Panc1 (cell line): Measurements from ENCODE around the gene NOVA1. TPM values are rescaled to one million over a fixed set of nuclear protein-coding genes. Genes with fewer than 3 reads are reported as not detected.

Experiments used
- ATAC-seq: fragments of 200-7000 bp; cut with Tn5 transposase; 2 replicates; pipeline ENCODE4 v1.9.1; 2020; ENCODE audit warnings: mild to moderate bottlenecking, moderate library complexity
- BruUV-seq: library from RNA; stranded (reverse); fragments of 400-500 nt; replicated peaks from 2 replicates; lab custom pipeline; 2021; lab: Mats Ljungman, UMichigan
- CTCF ChIA-PET: fragments of 300-600 bp; sonication (Branson Sonifier 250); formaldehyde crosslinking; loops from one replicate; lab custom pipeline; 2022; ENCODE audit warnings: antibody characterized with exemption; lab: Charles Lee
- POLR2A ChIA-PET: fragments of 300-600 bp; sonication (Branson Sonifier 250); formaldehyde crosslinking; loops from one replicate; lab custom pipeline; 2022; ENCODE audit warnings: antibody characterized with exemption; lab: Charles Lee
- DNase-seq: peaks from one replicate; pipeline ENCODE4 v3.0.0-alpha.2; 2010; ENCODE audit warnings: low read depth, low spot score
- H3K27ac ChIP-seq: 2 replicates; pipeline ENCODE4 v1.5.1; 2011; ENCODE audit warnings: mild to moderate bottlenecking, low read length, inconsistent platforms
- H3K27me3 ChIP-seq: fragments of 200-500 bp; sonication (Bioruptor generic); 2 replicates; pipeline ENCODE4 v1.6.0; 2014; ENCODE audit warnings: low read length, inconsistent platforms; ENCODE audit not compliant: control insufficient read depth, insufficient read depth
- H3K36me3 ChIP-seq: fragments of 200-500 bp; sonication (Bioruptor generic); 2 replicates; pipeline ENCODE4 v1.5.1; 2014; ENCODE audit warnings: inconsistent platforms, mild to moderate bottlenecking, low read length, moderate library complexity; ENCODE audit not compliant: control insufficient read depth, insufficient read depth
- H3K4me1 ChIP-seq: 2 replicates; pipeline ENCODE4 v1.5.1; 2011; ENCODE audit warnings: inconsistent platforms, mild to moderate bottlenecking, low read length, moderate library complexity; ENCODE audit not compliant: control insufficient read depth, insufficient read depth
- H3K4me3 ChIP-seq, 2 experiments: 2 replicates each; pipeline ENCODE4 v1.5.1; 2011 to 2012; ENCODE audit warnings: low read depth in 2 of 2, low read length in 2 of 2, mild to moderate bottlenecking in 2 of 2, inconsistent platforms in 1 of 2, moderate library complexity in 1 of 2
- H3K9me3 ChIP-seq: fragments of 200-500 bp; sonication (Bioruptor generic); 2 replicates; pipeline ENCODE4 v1.5.1; 2014; ENCODE audit warnings: low read depth, mild to moderate bottlenecking, inconsistent platforms, low read length, moderate library complexity; ENCODE audit not compliant: control insufficient read depth, insufficient read depth
- POLR2AphosphoS5 ChIP-seq: IDR thresholded peaks from 2 replicates; pipeline ENCODE4 v1.6.1; 2012; ENCODE audit warnings: mild to moderate bottlenecking, low read depth, low read length, moderate library complexity
- REST ChIP-seq, 2 experiments: IDR thresholded peaks; 2 replicates each; pipeline ENCODE4 v1.6.1; 2011 to 2012; ENCODE audit warnings: low read depth in 2 of 2, control low read depth in 1 of 2, low read length in 1 of 2, mild to moderate bottlenecking in 1 of 2, moderate library complexity in 1 of 2; ENCODE audit not compliant: insufficient read depth in 1 of 2
- SIN3A ChIP-seq: IDR thresholded peaks from 2 replicates; pipeline ENCODE4 v1.6.1; 2012; ENCODE audit warnings: low read depth, mild to moderate bottlenecking, low read length, moderate library complexity, borderline replicate concordance; ENCODE audit not compliant: insufficient read depth
- TCF7L2 ChIP-seq: IDR thresholded peaks from 2 replicates; pipeline ENCODE4 v1.6.1; 2011; ENCODE audit warnings: mild to moderate bottlenecking, low read depth, low read length, inconsistent platforms
- in situ Hi-C: cut with HindIII; loops from 2 replicates; pipeline ENCODE4 v1.10.0; 2016; ENCODE audit warnings: low sequenced_read_pairs, low pct_unique_long_range_greater_than_20kb
- intact Hi-C: fragments of 100-400 bp; cut with micrococcal nuclease; formaldehyde crosslinking; loops from one replicate; pipeline ENCODE4 v1.10.0; 2022; ENCODE audit not compliant: unreplicated experiment
- total RNA-seq: library from RNA; stranded (reverse); gene quantifications from one replicate; pipeline ENCODE4 v1.2.1, GENCODE V29; 2021; ENCODE audit not compliant: unreplicated experiment
- TF ChIP-seq, protein P1 (sequence below): fragments of 450-650 bp; IDR thresholded peaks from 2 replicates; pipeline ENCODE4 v1.5.1; 2017; ENCODE audit warnings: mild to moderate bottlenecking

NOVA1 gene
- total RNA-seq, 1 experiment from 2014 or later = not detected

GRCh38 chr14:26622611-26623010 is 24.8 kb upstream of the NOVA1 start:
- BruUV-seq = no TSS peak
- H3K9me3 ChIP-seq = no peaks in the 10 kb centered on the region
- CTCF ChIA-PET = no interaction called here
- no peak overlapping the region for H3K27ac ChIP-seq
- intact Hi-C loops = no loop called here
- no peaks in the 10 kb centered on the region for H3K4me1 ChIP-seq
- ATAC-seq = no peak
- H3K27me3 ChIP-seq = no peaks in the 10 kb centered on the region
- TF ChIP-seq POLR2AphosphoS5 = no peak
- no peak for TF ChIP-seq SIN3A
- TF ChIP-seq, protein P1, sequence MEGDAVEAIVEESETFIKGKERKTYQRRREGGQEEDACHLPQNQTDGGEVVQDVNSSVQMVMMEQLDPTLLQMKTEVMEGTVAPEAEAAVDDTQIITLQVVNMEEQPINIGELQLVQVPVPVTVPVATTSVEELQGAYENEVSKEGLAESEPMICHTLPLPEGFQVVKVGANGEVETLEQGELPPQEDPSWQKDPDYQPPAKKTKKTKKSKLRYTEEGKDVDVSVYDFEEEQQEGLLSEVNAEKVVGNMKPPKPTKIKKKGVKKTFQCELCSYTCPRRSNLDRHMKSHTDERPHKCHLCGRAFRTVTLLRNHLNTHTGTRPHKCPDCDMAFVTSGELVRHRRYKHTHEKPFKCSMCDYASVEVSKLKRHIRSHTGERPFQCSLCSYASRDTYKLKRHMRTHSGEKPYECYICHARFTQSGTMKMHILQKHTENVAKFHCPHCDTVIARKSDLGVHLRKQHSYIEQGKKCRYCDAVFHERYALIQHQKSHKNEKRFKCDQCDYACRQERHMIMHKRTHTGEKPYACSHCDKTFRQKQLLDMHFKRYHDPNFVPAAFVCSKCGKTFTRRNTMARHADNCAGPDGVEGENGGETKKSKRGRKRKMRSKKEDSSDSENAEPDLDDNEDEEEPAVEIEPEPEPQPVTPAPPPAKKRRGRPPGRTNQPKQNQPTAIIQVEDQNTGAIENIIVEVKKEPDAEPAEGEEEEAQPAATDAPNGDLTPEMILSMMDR = no peak
- TF ChIP-seq REST (IDR thresholded peaks at IDR 0.05; ENCODE audit: insufficient read depth in 1 of 2, low read depth in 2 of 2, low read length in 1 of 2) = no peak
- TF ChIP-seq TCF7L2 = no peak
- H3K4me3 ChIP-seq = no peak overlapping the region
- in situ Hi-C loops = no loop called here
- H3K36me3 ChIP-seq = no peaks in the 10 kb centered on the region
- POLR2A ChIA-PET = no interaction called here
- DNase-seq = no peak

GRCh38 chr14:26621807-26622560 is 24.2 kb upstream of the NOVA1 start:
- POLR2A ChIA-PET = no interaction called here
- TF ChIP-seq, protein P1 = no peak
- TF ChIP-seq SIN3A (no peak), TCF7L2 (no peak), REST (IDR thresholded peaks at IDR 0.05; ENCODE audit: insufficient read depth in 1 of 2, low read depth in 2 of 2, low read length in 1 of 2) (no peak), POLR2AphosphoS5 (no peak)
- Histone ChIP-seq H3K27ac (no peak overlapping the region), H3K27me3 (no peaks in the 10 kb centered on the region), H3K4me3 (no peak overlapping the region), H3K4me1 (no peaks in the 10 kb centered on the region), H3K9me3 (no peaks in the 10 kb centered on the region), H3K36me3 (no peaks in the 10 kb centered on the region)
- DNase-seq (no peak), ATAC-seq (no peak)
- no TSS peak for BruUV-seq
- intact Hi-C loops = no loop called here
- in situ Hi-C loops = no loop called here
- CTCF ChIA-PET = no interaction called here
